KMS-11 (cell line): ENCODE results near the gene FIBIN.
"Not testable (repeated sequence)": the region's sequence is repeated elsewhere in the genome, so short reads cannot be mapped to it uniquely, and the experiment has no call there.

Source experiments
- H2AFZ ChIP-seq: fragments of 200-600 bp; sonication (generic); 2 replicates; pipeline ENCODE4 v1.6.1; 2016; ENCODE audit warnings: antibody characterized with exemption, mixed run types, low read depth
- H3K27ac ChIP-seq: fragments of 200-600 bp; sonication (generic); 2 replicates; pipeline ENCODE4 v1.6.1; 2016; ENCODE audit warnings: mild to moderate bottlenecking, mixed run types
- H3K27me3 ChIP-seq: fragments of 200-600 bp; sonication (generic); 2 replicates; pipeline ENCODE4 v1.6.1; 2017; ENCODE audit warnings: mild to moderate bottlenecking, low read depth, mixed run types, moderate library complexity; ENCODE audit not compliant: insufficient read depth
- H3K36me3 ChIP-seq: fragments of 200-600 bp; sonication (generic); 2 replicates; pipeline ENCODE4 v1.6.1; 2017; ENCODE audit warnings: mild to moderate bottlenecking, mixed run types; ENCODE audit not compliant: insufficient read depth
- H3K4me1 ChIP-seq: fragments of 200-600 bp; sonication (generic); 2 replicates; pipeline ENCODE4 v1.6.1; 2016; ENCODE audit warnings: mild to moderate bottlenecking, low read depth, mixed run types; ENCODE audit not compliant: poor library complexity, severe bottlenecking
- H3K4me2 ChIP-seq: fragments of 200-600 bp; sonication (generic); 2 replicates; pipeline ENCODE4 v1.7.0; 2016; ENCODE audit warnings: mild to moderate bottlenecking, mixed run types
- H3K4me3 ChIP-seq: fragments of 200-600 bp; sonication (generic); IDR thresholded peaks from 2 replicates; pipeline ENCODE4 v1.6.1; 2017; ENCODE audit warnings: low read depth, low read length, mixed read lengths; ENCODE audit not compliant: insufficient read depth
- H3K79me2 ChIP-seq: fragments of 200-600 bp; sonication (generic); 2 replicates; pipeline ENCODE4 v1.6.1; 2016; ENCODE audit warnings: low read depth, mixed run types; ENCODE audit not compliant: insufficient read depth
- H3K9ac ChIP-seq: fragments of 200-600 bp; sonication (generic); 2 replicates; pipeline ENCODE4 v1.6.1; 2016; ENCODE audit warnings: mild to moderate bottlenecking, mixed run types
- H4K20me1 ChIP-seq: fragments of 200-600 bp; sonication (generic); 2 replicates; pipeline ENCODE4 v1.6.1; 2016; ENCODE audit warnings: mild to moderate bottlenecking, mixed run types; ENCODE audit not compliant: insufficient read depth
- TF ChIP-seq, protein P1 (sequence below): fragments of 200-600 bp; sonication (generic); conservative IDR thresholded peaks from 2 replicates; pipeline ENCODE4 v1.6.1; 2017; ENCODE audit warnings: low read depth, mild to moderate bottlenecking, antibody characterized with exemption, low read length, moderate library complexity, mixed read lengths

Gene FIBIN

DNA sequence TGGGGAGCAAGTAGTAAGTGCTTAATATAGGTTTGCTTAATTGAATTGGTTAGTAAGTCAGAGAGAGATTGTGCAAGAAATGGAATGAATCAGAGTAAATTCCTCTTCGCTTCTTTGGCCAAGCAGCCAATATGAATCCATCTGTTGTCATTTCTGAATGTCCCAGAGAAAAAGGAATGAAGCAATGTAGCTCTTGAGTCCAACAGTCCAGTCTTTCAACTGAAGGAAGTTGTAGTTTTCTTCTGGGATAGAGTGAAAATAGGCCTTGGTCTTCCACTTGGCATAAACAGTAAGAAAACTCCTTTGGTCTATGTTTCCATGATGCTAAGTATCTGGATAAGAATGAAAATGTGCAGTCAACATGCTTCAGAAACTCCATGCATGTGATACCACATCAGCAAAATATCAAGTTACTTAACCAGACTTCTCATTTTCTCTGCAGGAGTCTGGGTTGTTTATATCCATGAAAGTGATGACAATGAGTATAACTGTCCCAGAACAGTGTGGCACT lies 1.8 kb upstream of the FIBIN start:
- H3K27ac ChIP-seq: no peak overlapping the region; the same call in 1 of the 2 replicates
- peaks cover 18% of the 10 kb centered on the region for H3K4me1 ChIP-seq
- H3K4me3 ChIP-seq: no peak overlapping the region
- 0 out of 2 replicates have a peak overlapping the region, but pooled peaks have one; percentile 18 for H2AFZ ChIP-seq
- H4K20me1 ChIP-seq: no peaks in the 10 kb centered on the region
- no peak overlapping the region for H3K4me2 ChIP-seq
- no peak overlapping the region for H3K9ac ChIP-seq
- H3K27me3 ChIP-seq: no peaks in the 10 kb centered on the region
- no peaks in the 10 kb centered on the region for H3K36me3 ChIP-seq
- TF ChIP-seq, protein P1, sequence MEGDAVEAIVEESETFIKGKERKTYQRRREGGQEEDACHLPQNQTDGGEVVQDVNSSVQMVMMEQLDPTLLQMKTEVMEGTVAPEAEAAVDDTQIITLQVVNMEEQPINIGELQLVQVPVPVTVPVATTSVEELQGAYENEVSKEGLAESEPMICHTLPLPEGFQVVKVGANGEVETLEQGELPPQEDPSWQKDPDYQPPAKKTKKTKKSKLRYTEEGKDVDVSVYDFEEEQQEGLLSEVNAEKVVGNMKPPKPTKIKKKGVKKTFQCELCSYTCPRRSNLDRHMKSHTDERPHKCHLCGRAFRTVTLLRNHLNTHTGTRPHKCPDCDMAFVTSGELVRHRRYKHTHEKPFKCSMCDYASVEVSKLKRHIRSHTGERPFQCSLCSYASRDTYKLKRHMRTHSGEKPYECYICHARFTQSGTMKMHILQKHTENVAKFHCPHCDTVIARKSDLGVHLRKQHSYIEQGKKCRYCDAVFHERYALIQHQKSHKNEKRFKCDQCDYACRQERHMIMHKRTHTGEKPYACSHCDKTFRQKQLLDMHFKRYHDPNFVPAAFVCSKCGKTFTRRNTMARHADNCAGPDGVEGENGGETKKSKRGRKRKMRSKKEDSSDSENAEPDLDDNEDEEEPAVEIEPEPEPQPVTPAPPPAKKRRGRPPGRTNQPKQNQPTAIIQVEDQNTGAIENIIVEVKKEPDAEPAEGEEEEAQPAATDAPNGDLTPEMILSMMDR: no peak
- no peaks in the 10 kb centered on the region for H3K79me2 ChIP-seq

DNA sequence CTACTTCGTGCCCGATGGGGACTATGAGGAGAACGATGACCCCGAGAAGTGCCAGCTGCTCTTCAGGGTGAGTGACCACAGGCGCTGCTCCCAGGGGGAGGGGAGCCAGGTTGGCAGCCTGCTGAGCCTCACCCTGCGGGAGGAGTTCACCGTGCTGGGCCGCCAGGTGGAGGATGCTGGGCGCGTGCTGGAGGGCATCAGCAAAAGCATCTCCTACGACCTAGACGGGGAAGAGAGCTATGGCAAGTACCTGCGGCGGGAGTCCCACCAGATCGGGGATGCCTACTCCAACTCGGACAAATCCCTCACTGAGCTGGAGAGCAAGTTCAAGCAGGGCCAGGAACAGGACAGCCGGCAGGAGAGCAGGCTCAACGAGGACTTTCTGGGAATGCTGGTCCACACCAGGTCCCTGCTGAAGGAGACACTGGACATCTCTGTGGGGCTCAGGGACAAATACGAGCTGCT lies 751 bp downstream of the FIBIN start:
- no peak overlapping the region for H2AFZ ChIP-seq
- no peak overlapping the region for H3K4me2 ChIP-seq
- H3K9ac ChIP-seq: no peak overlapping the region
- H4K20me1 ChIP-seq: no peaks in the 10 kb centered on the region
- peaks cover 18% of the 10 kb centered on the region for H3K4me1 ChIP-seq
- TF ChIP-seq, protein P1: no peak
- no peaks in the 10 kb centered on the region for H3K36me3 ChIP-seq
- no peaks in the 10 kb centered on the region for H3K79me2 ChIP-seq
- no peaks in the 10 kb centered on the region for H3K27me3 ChIP-seq
- H3K4me3 ChIP-seq: no peak overlapping the region
- H3K27ac ChIP-seq: no peak overlapping the region

DNA sequence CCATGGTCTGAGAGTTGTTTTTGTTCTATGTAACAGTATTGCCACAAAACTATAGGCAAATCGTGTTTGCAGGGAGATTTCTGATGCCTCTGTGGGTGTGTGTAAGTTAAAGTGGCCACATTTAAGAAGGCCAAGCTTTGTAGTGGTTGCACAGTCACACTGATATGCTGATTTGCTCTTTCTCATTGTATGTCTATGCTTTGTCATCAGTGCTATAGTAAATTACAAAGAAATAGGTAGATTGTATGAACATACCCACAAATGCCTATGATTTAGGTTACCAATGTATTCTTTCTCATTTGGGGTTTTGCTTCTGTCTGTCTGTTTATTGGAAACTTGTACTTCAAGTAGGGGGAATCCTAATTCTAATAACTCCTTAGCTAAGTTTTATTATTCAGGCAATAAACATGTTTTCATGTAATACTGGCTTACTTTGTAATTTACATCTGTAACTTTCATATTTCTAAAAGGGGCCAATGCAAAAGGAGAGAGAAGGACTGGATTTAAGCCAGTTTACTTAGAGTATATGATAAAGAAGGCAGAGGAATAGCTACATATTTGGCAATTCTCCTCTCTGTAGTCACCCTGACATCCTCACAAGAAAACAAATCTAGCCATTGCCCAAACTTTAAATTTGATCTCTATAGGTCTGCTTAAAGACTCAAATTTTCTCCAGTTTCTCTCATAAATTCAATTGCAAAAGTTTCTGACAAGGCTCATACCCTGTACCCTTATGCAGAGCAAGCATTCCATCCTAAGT lies 2.0 kb downstream of the FIBIN start:
- Histone ChIP-seq H3K4me2 (no peak overlapping the region), H3K4me1 (peaks cover 18% of the 10 kb centered on the region), H3K36me3 (no peaks in the 10 kb centered on the region), H4K20me1 (no peaks in the 10 kb centered on the region), H2AFZ (no peak overlapping the region), H3K4me3 (no peak overlapping the region), H3K79me2 (no peaks in the 10 kb centered on the region), H3K9ac (no peak overlapping the region), H3K27me3 (no peaks in the 10 kb centered on the region), H3K27ac (no peak overlapping the region)
- TF ChIP-seq, protein P1: no peak

DNA sequence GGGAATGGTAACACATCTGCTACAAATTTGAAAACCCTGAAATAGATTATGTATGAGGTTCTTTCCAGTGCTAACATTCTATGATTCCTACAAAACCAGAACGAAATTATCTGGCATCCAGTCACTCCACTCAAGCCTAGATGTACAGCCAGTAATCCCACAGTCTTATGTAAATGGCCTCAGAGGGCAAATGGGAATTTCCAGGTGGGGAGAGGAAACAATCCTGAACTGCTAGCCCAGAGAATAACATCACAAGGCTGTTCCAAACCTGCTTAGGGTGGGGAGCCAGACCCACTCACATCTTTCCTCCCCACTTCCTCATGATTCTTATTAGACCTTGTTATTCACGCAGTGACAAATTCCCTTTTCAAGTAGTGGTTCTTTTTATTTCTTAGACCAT lies 3.5 kb downstream of the FIBIN start:
- H3K4me2 ChIP-seq: no peak overlapping the region
- H2AFZ ChIP-seq: no peak overlapping the region
- H3K4me1 ChIP-seq: peaks cover 8% of the 10 kb centered on the region
- H4K20me1 ChIP-seq: no peaks in the 10 kb centered on the region
- H3K27ac ChIP-seq: no peak overlapping the region
- H3K36me3 ChIP-seq: no peaks in the 10 kb centered on the region
- TF ChIP-seq, protein P1: no peak
- no peaks in the 10 kb centered on the region for H3K79me2 ChIP-seq
- no peak overlapping the region for H3K4me3 ChIP-seq
- H3K27me3 ChIP-seq: no peaks in the 10 kb centered on the region
- no peak overlapping the region for H3K9ac ChIP-seq

DNA sequence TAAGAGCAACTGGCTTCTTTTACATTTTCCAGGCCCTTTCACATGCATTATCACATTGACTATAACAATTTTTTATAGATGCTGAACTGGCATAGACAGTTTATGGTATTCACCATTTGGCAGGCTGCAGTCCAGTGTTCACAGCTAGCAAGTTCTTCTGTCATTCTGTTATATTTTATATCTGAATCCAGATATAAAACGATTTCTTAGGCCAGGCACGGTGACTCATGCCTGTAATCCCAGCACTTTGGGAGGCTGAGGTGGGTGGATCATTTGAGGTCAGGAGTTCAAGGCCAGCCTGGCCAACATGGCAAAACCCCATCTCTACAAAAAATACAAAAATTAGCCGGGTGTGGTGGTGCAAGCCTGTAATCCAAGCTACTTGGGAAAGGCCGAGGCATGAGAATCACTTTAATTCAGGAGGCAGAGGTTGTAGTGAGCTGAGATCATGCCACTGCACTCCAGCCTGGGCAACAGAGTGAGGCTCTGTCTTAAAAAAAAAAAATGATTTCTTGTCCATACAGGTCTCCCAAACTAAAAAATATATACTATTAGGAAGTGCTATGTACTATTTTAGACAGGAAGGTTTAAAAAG lies 7.3 kb downstream of the FIBIN start:
- H3K4me2 ChIP-seq, H3K36me3 ChIP-seq, H3K27ac ChIP-seq, H4K20me1 ChIP-seq, H3K4me1 ChIP-seq, H3K9ac ChIP-seq, H3K4me3 ChIP-seq, H2AFZ ChIP-seq, H3K79me2 ChIP-seq, H3K27me3 ChIP-seq: not testable (repeated sequence)
